Measurements from ENCODE around the gene CENPP.

GRCh38 chr9:92650839-92651621 lies 325.3 kb downstream of the CENPP start:
- no peak for TF ChIP-seq CTCF (IDR thresholded peaks at IDR 0.05; ENCODE audit: insufficient read depth, low read depth, low read length)
- no peak for TF ChIP-seq EZH2 (IDR thresholded peaks at IDR 0.05; ENCODE audit: insufficient read depth, low read length)

All from astrocyte (in vitro differentiated cells and primary cell).